Effector memory CD4-positive, alpha-beta T cell (primary cell): ENCODE data around the gene STK39.

Experiments used
- DNase-seq, 3 donors: peaks; one replicate each; pipeline ENCODE4 v3.0.0-alpha.2; 2020
- H3K27ac ChIP-seq: 2 replicates; pipeline ENCODE4 v1.7.0; 2013; ENCODE audit warnings: mild to moderate bottlenecking, low read length, moderate library complexity; ENCODE audit not compliant: insufficient read depth, poor library complexity, severe bottlenecking
- H3K27me3 ChIP-seq: replicated peaks from 2 replicates; pipeline ENCODE4 v1.7.0; 2013; ENCODE audit warnings: mild to moderate bottlenecking, low read length; ENCODE audit not compliant: insufficient read depth, control insufficient read depth, poor library complexity, severe bottlenecking
- H3K36me3 ChIP-seq: 2 replicates; pipeline ENCODE4 v1.7.0; 2013; ENCODE audit warnings: mild to moderate bottlenecking, low read length, moderate library complexity; ENCODE audit not compliant: control insufficient read depth, insufficient read depth
- H3K4me1 ChIP-seq: 2 replicates; pipeline ENCODE4 v1.7.0; 2013; ENCODE audit warnings: low read length, mild to moderate bottlenecking; ENCODE audit not compliant: control insufficient read depth, insufficient read depth, poor library complexity, severe bottlenecking
- H3K4me3 ChIP-seq: 2 replicates; pipeline ENCODE4 v1.7.0; 2013; ENCODE audit warnings: low read length, low read depth, mild to moderate bottlenecking; ENCODE audit not compliant: insufficient read depth, poor library complexity, severe bottlenecking
- H3K9me3 ChIP-seq: 2 replicates; pipeline ENCODE4 v1.7.0; 2013; ENCODE audit warnings: mild to moderate bottlenecking, low read length, moderate library complexity; ENCODE audit not compliant: control insufficient read depth

The STK39 gene

GRCh38 chr2:167929484-167929883 is 317.9 kb downstream of the STK39 start:
- H3K4me1 ChIP-seq: no peaks in the 10 kb centered on the region
- H3K9me3 ChIP-seq: no peaks in the 10 kb centered on the region
- no peak for DNase-seq
- H3K4me3 ChIP-seq: no peak overlapping the region
- H3K27ac ChIP-seq: no peak overlapping the region
- H3K27me3 ChIP-seq: no peaks in the 10 kb centered on the region
- no peaks in the 10 kb centered on the region for H3K36me3 ChIP-seq

GRCh38 chr2:167928434-167928833 is 319.0 kb downstream of the STK39 start:
- H3K4me1 ChIP-seq: no peaks in the 10 kb centered on the region
- no peaks in the 10 kb centered on the region for H3K27me3 ChIP-seq
- no peaks in the 10 kb centered on the region for H3K9me3 ChIP-seq
- no peaks in the 10 kb centered on the region for H3K36me3 ChIP-seq
- no peak overlapping the region for H3K27ac ChIP-seq
- H3K4me3 ChIP-seq: no peak overlapping the region
- no peak for DNase-seq

- Histone ChIP-seq H3K4me3 (no peak overlapping the region), H3K4me1 (no peaks in the 10 kb centered on the region), H3K36me3 (no peaks in the 10 kb centered on the region), H3K9me3 (no peaks in the 10 kb centered on the region), H3K27ac (no peak overlapping the region), H3K27me3 (no peaks in the 10 kb centered on the region)
- DNase-seq: no peak
Observed at GRCh38 chr2:167925758-167926157, 321.6 kb downstream of the STK39 start.

- Histone ChIP-seq H3K4me1 (no peaks in the 10 kb centered on the region), H3K27me3 (no peaks in the 10 kb centered on the region), H3K4me3 (no peak overlapping the region), H3K27ac (no peak overlapping the region), H3K9me3 (no peaks in the 10 kb centered on the region), H3K36me3 (no peaks in the 10 kb centered on the region)
- no peak for DNase-seq
Observed at GRCh38 chr2:167924556-167924955, 322.8 kb downstream of the STK39 start.

GRCh38 chr2:167916756-167917155 is 330.6 kb downstream of the STK39 start:
- H3K4me1 ChIP-seq: no peaks in the 10 kb centered on the region

GRCh38 chr2:167914969-167915368 is 332.4 kb downstream of the STK39 start:
- H3K4me1 ChIP-seq: no peaks in the 10 kb centered on the region
- no peak for DNase-seq
- H3K4me3 ChIP-seq: no peak overlapping the region
- no peak overlapping the region for H3K27ac ChIP-seq
- H3K9me3 ChIP-seq: no peaks in the 10 kb centered on the region
- H3K27me3 ChIP-seq: no peaks in the 10 kb centered on the region
- no peaks in the 10 kb centered on the region for H3K36me3 ChIP-seq

More at GRCh38 chr2:167916756-167917155, 330.6 kb downstream of the STK39 start:
- no peak overlapping the region for H3K4me3 ChIP-seq
- no peaks in the 10 kb centered on the region for H3K9me3 ChIP-seq
- no peaks in the 10 kb centered on the region for H3K27me3 ChIP-seq
- DNase-seq: no peak
- H3K36me3 ChIP-seq: no peaks in the 10 kb centered on the region
- H3K27ac ChIP-seq: no peak overlapping the region

- Histone ChIP-seq H3K4me3 (no peak overlapping the region), H3K36me3 (no peaks in the 10 kb centered on the region), H3K9me3 (no peaks in the 10 kb centered on the region), H3K27me3 (no peaks in the 10 kb centered on the region), H3K4me1 (no peaks in the 10 kb centered on the region), H3K27ac (no peak overlapping the region)
- no peak for DNase-seq
Observed at GRCh38 chr2:167908786-167909185, 338.6 kb downstream of the STK39 start.

- Histone ChIP-seq H3K4me3 (no peak overlapping the region), H3K9me3 (no peaks in the 10 kb centered on the region), H3K27me3 (no peaks in the 10 kb centered on the region), H3K27ac (no peak overlapping the region), H3K36me3 (no peaks in the 10 kb centered on the region), H3K4me1 (no peaks in the 10 kb centered on the region)
- DNase-seq: no peak
Observed at GRCh38 chr2:167905668-167906067, 341.7 kb downstream of the STK39 start.
